Medulla oblongata (tissue), 1 donor: ENCODE measurements around the gene MYO3B.

Experiments
- DNase-seq: peaks from one replicate; pipeline ENCODE4 v3.0.0-alpha.2; 2015; ENCODE audit errors: extremely low spot score

Gene MYO3B

GRCh38 chr2:170163411-170164065 is 14.4 kb upstream of the MYO3B start:
- DNase-seq, result no peak

GRCh38 chr2:170165129-170165528 is 12.8 kb upstream of the MYO3B start:
- no peak for DNase-seq

GRCh38 chr2:170166735-170167134 is 11.2 kb upstream of the MYO3B start:
- no peak for DNase-seq

GRCh38 chr2:170170281-170171040 is 7.5 kb upstream of the MYO3B start:
- DNase-seq, result no peak

GRCh38 chr2:170176212-170176611 is 1.7 kb upstream of the MYO3B start:
- no peak for DNase-seq

GRCh38 chr2:170180031-170180566 is 2.2 kb downstream of the MYO3B start:
- DNase-seq, result no peak

- DNase-seq, result no peak
These were observed 3.7 kb downstream of the MYO3B start for GRCh38 chr2:170181602-170182001.

- DNase-seq, result no peak
These were observed 7.4 kb downstream of the MYO3B start for GRCh38 chr2:170185319-170185718.

- no peak for DNase-seq
These were observed 11.8 kb downstream of the MYO3B start for GRCh38 chr2:170189757-170190156.

- no peak for DNase-seq
These were observed 12.2 kb downstream of the MYO3B start for GRCh38 chr2:170190172-170190571.

- no peak for DNase-seq
These were observed 13.4 kb downstream of the MYO3B start for GRCh38 chr2:170191166-170191866.

- DNase-seq, result no peak
These were observed 19.0 kb downstream of the MYO3B start for GRCh38 chr2:170196963-170197362.

- DNase-seq, result no peak
These were observed 23.3 kb downstream of the MYO3B start for GRCh38 chr2:170201275-170201674.

GRCh38 chr2:170201734-170202393 is 23.9 kb downstream of the MYO3B start:
- DNase-seq, result no peak

- no peak for DNase-seq
These were observed 24.5 kb downstream of the MYO3B start for GRCh38 chr2:170202437-170202836.

- no peak for DNase-seq
These were observed 26.5 kb downstream of the MYO3B start for GRCh38 chr2:170204298-170204951.

- no peak for DNase-seq
These were observed 28.3 kb downstream of the MYO3B start for GRCh38 chr2:170206246-170206645.

- DNase-seq, result no peak
These were observed 29.0 kb downstream of the MYO3B start for GRCh38 chr2:170206805-170207407.

GRCh38 chr2:170207901-170208300 is 30.0 kb downstream of the MYO3B start:
- no peak for DNase-seq

GRCh38 chr2:170208967-170209366 is 31.0 kb downstream of the MYO3B start:
- DNase-seq, result no peak
